ENCODE results near the gene PELI3. TPM values are rescaled to one million over a fixed set of nuclear protein-coding genes. Genes with fewer than 3 reads are reported as not detected.

The PELI3 gene
- total and polyA plus RNA-seq, 10 of the 15 experiments (the other 5 are each of a cell fraction or from before 2014, with no cell fraction given): 0.14 to 1.5 (median 0.66) TPM

GRCh38 chr11:66477263-66478201 lies 10.8 kb downstream of the PELI3 start:
- no peaks in the 10 kb centered on the region for H3K27me3 ChIP-seq (replicated peaks in 1 of 2; ENCODE audit: control insufficient read depth in 2 of 2, insufficient read depth in 2 of 2, low read length in 1 of 2)
- H3K9me3 ChIP-seq (replicated peaks; ENCODE audit: control insufficient read depth, insufficient read depth, low read length): no peaks in the 10 kb centered on the region
- 79% methylated on average over 11 of the region's 11 CpGs for WGBS (ENCODE audit: insufficient coverage, insufficient replicate concordance, low lambda C conversion rate, missing lambda C conversion rate)
- BruUV-seq (replicated peaks): no TSS peak
- no peak overlapping the region for H2AFZ ChIP-seq (ENCODE audit: control insufficient read depth, low read depth, low read length)
- H3K4me2 ChIP-seq (ENCODE audit: control insufficient read depth, insufficient read depth): no peak overlapping the region
- no peak overlapping the region for H3K4me3 ChIP-seq
- H3K4me1 ChIP-seq (ENCODE audit: control insufficient read depth, insufficient read depth, low read length): peaks cover 6% of the 10 kb centered on the region
- H3K9ac ChIP-seq (ENCODE audit: control insufficient read depth, insufficient read depth, low read length): no peak overlapping the region
- 0 out of 4 replicates have a peak, but pooled peaks cover 0 to 2% of the 10 kb centered on the region in 2 experiments for H3K36me3 ChIP-seq (ENCODE audit: control insufficient read depth in 2 of 2, insufficient read depth in 2 of 2, low read length in 1 of 2)
- ATAC-seq (no peak), DNase-seq (ENCODE audit: low read depth, low spot score) (no peak), FAIRE-seq (no peak)
- in situ Hi-C loops (cut with MboI) (no loop called here), intact Hi-C loops (cut with micrococcal nuclease; ENCODE audit: unreplicated experiment) (no loop called here)
- RAD21 ChIA-PET (ENCODE audit: unreplicated experiment): interaction anchor here (1.8 kb wide), 1 partner anchor 201 kb away, joined by 7 read pairs; the partner anchor contains the start of gene RBM4B
- H3K27ac ChIP-seq (ENCODE audit: control insufficient read depth, insufficient read depth): no peak overlapping the region
- CTCF ChIA-PET: interaction anchor here (0.6 to 3.6 kb wide), 11 partner anchors 7 to 346 kb away, joined by 3 to 41 read pairs (median 10); partner anchors contain the start of genes MRPL11 and PELI3
- H4K20me1 ChIP-seq (ENCODE audit: control insufficient read depth, insufficient read depth): no peaks in the 10 kb centered on the region
- POLR2A ChIA-PET: interaction anchor here (0.5 kb wide), 1 partner anchor 22 kb away, joined by 6 read pairs; no protein-coding TSS in a partner anchor
- SMC1A ChIA-PET (ENCODE audit: uncharacterized antibody, unreplicated experiment): interaction anchor here (1.0 to 2.7 kb wide), 4 partner anchors 19 to 201 kb away, joined by 3 to 10 read pairs (median 6); partner anchors contain the start of gene MRPL11
- H3K79me2 ChIP-seq (ENCODE audit: control insufficient read depth, insufficient read depth, low read length): peaks cover 23% of the 10 kb centered on the region
- TF ChIP-seq NKRF (conservative IDR thresholded peaks at IDR 0.05) (no peak), SMC3 (IDR thresholded peaks at IDR 0.05; ENCODE audit: borderline replicate concordance, low read length) (no peak), TCF12 (IDR thresholded peaks at IDR 0.05; ENCODE audit: low read depth, low read length) (no peak), MYC (IDR thresholded peaks at IDR 0.05; ENCODE audit: insufficient read depth, insufficient read length, insufficient replicate concordance, low read length, severe bottlenecking) (no peak), SRF (IDR thresholded peaks at IDR 0.05; ENCODE audit: low read depth in 2 of 2, low read length in 2 of 2) (no peak), KDM1A (IDR thresholded peaks at IDR 0.05; ENCODE audit: borderline replicate concordance) (no peak), SP1 (IDR thresholded peaks at IDR 0.05; ENCODE audit: low read depth, low read length) (no peak), SUZ12 (IDR thresholded peaks at IDR 0.05; ENCODE audit: unreplicated experiment) (no peak), SPI1 (IDR thresholded peaks at IDR 0.05; ENCODE audit: borderline replicate concordance, insufficient read depth, low read depth, low read length) (no peak), ZZZ3 (IDR thresholded peaks at IDR 0.05; ENCODE audit: control insufficient read depth, insufficient read length, low read depth) (no peak), PAX5 (IDR thresholded peaks at IDR 0.05; ENCODE audit: borderline replicate concordance, low read depth, low read length) (no peak), IRF4 (IDR thresholded peaks at IDR 0.05; ENCODE audit: low read depth, low read length) (no peak), RAD21 (IDR thresholded peaks at IDR 0.05; ENCODE audit: insufficient read depth, low read depth, low read length) (no peak), ZBTB4 (CRISPR knock-in tag; IDR thresholded peaks at IDR 0.05) (no peak), ELK1 (IDR thresholded peaks at IDR 0.05; ENCODE audit: low read depth, low read length) (no peak)

Data from GM12878 (cell line).